Measurements from ENCODE around the gene TOLLIP.

TOLLIP gene

GRCh38 chr11:1278766-1279673 is 30.4 kb downstream of the TOLLIP start:
- no peak for DNase-seq (ENCODE audit: insufficient read length, low spot score)
- TF ChIP-seq POLR2A (IDR thresholded peaks at IDR 0.05; ENCODE audit: low read depth, low read length) (no peak), POU2F2 (IDR thresholded peaks at IDR 0.05; ENCODE audit: low read depth, low read length) (no peak), PAX5 (IDR thresholded peaks at IDR 0.05; ENCODE audit: insufficient read depth, low read length, severe bottlenecking) (no peak), TAF1 (IDR thresholded peaks at IDR 0.05; ENCODE audit: low read depth, low read length) (no peak), POLR2AphosphoS5 (IDR thresholded peaks at IDR 0.05; ENCODE audit: low read depth, low read length) (no peak), SPI1 (IDR thresholded peaks at IDR 0.05; ENCODE audit: low read depth, low read length) (no peak)
- FAIRE-seq, result no peak

- no peak for DNase-seq (ENCODE audit: insufficient read length, low spot score)
- no peak for FAIRE-seq
- TF ChIP-seq POLR2A (IDR thresholded peaks at IDR 0.05; ENCODE audit: low read depth, low read length), result no peak
- no peak for TF ChIP-seq POLR2AphosphoS5 (IDR thresholded peaks at IDR 0.05; ENCODE audit: low read depth, low read length)
- TF ChIP-seq POU2F2 (IDR thresholded peaks at IDR 0.05; ENCODE audit: low read depth, low read length), result no peak
- TF ChIP-seq PAX5 (IDR thresholded peaks at IDR 0.05; ENCODE audit: insufficient read depth, low read length, severe bottlenecking), result no peak
- TF ChIP-seq TAF1 (IDR thresholded peaks at IDR 0.05; ENCODE audit: low read depth, low read length), result no peak
- no peak for TF ChIP-seq SPI1 (IDR thresholded peaks at IDR 0.05; ENCODE audit: low read depth, low read length)
These were observed 31.4 kb downstream of the TOLLIP start for GRCh38 chr11:1277936-1278512.

GRCh38 chr11:1276866-1277615 is 32.4 kb downstream of the TOLLIP start:
- TF ChIP-seq POLR2AphosphoS5 (IDR thresholded peaks at IDR 0.05; ENCODE audit: low read depth, low read length) (no peak), SPI1 (IDR thresholded peaks at IDR 0.05; ENCODE audit: low read depth, low read length) (no peak), PAX5 (IDR thresholded peaks at IDR 0.05; ENCODE audit: insufficient read depth, low read length, severe bottlenecking) (no peak), POLR2A (IDR thresholded peaks at IDR 0.05; ENCODE audit: low read depth, low read length) (no peak)
- no peak for FAIRE-seq
- DNase-seq (ENCODE audit: insufficient read length, low spot score), result no peak

GRCh38 chr11:1276041-1276790 is 33.2 kb downstream of the TOLLIP start:
- TF ChIP-seq POLR2A (IDR thresholded peaks at IDR 0.05; ENCODE audit: low read depth, low read length), result no peak
- FAIRE-seq (no peak), DNase-seq (ENCODE audit: insufficient read length, low spot score) (no peak)

GRCh38 chr11:1275021-1275420 is 34.4 kb downstream of the TOLLIP start:
- no peak for FAIRE-seq
- TF ChIP-seq POLR2AphosphoS5 (IDR thresholded peaks at IDR 0.05; ENCODE audit: low read depth, low read length) (no peak), POU2F2 (IDR thresholded peaks at IDR 0.05; ENCODE audit: low read depth, low read length) (no peak), POLR2A (IDR thresholded peaks at IDR 0.05; ENCODE audit: low read depth, low read length) (no peak), SPI1 (IDR thresholded peaks at IDR 0.05; ENCODE audit: low read depth, low read length) (no peak)
- DNase-seq (ENCODE audit: insufficient read length, low spot score), result no peak

- DNase-seq (ENCODE audit: insufficient read length, low spot score) (no peak), FAIRE-seq (no peak)
- TF ChIP-seq POU2F2 (IDR thresholded peaks at IDR 0.05; ENCODE audit: low read depth, low read length), result no peak
- TF ChIP-seq TAF1 (IDR thresholded peaks at IDR 0.05; ENCODE audit: low read depth, low read length), result no peak
- no peak for TF ChIP-seq SPI1 (IDR thresholded peaks at IDR 0.05; ENCODE audit: low read depth, low read length)
- no peak for TF ChIP-seq POLR2A (IDR thresholded peaks at IDR 0.05; ENCODE audit: low read depth, low read length)
- no peak for TF ChIP-seq PAX5 (IDR thresholded peaks at IDR 0.05; ENCODE audit: insufficient read depth, low read length, severe bottlenecking)
- TF ChIP-seq POLR2AphosphoS5 (IDR thresholded peaks at IDR 0.05; ENCODE audit: low read depth, low read length), result no peak
These were observed 34.9 kb downstream of the TOLLIP start for GRCh38 chr11:1274501-1274900.

- FAIRE-seq (no peak), DNase-seq (ENCODE audit: insufficient read length, low spot score) (no peak)
- no peak for TF ChIP-seq POLR2AphosphoS5 (IDR thresholded peaks at IDR 0.05; ENCODE audit: low read depth, low read length)
- no peak for TF ChIP-seq PAX5 (IDR thresholded peaks at IDR 0.05; ENCODE audit: insufficient read depth, low read length, severe bottlenecking)
- TF ChIP-seq SPI1 (IDR thresholded peaks at IDR 0.05; ENCODE audit: low read depth, low read length), result no peak
- TF ChIP-seq POLR2A (IDR thresholded peaks at IDR 0.05; ENCODE audit: low read depth, low read length), result no peak
- TF ChIP-seq POU2F2 (IDR thresholded peaks at IDR 0.05; ENCODE audit: low read depth, low read length), result no peak
- TF ChIP-seq TAF1 (IDR thresholded peaks at IDR 0.05; ENCODE audit: low read depth, low read length), result no peak
These were observed 36.9 kb downstream of the TOLLIP start for GRCh38 chr11:1272531-1272930.

GRCh38 chr11:1271927-1272326 is 37.5 kb downstream of the TOLLIP start:
- FAIRE-seq, result no peak
- TF ChIP-seq SPI1 (IDR thresholded peaks at IDR 0.05; ENCODE audit: low read depth, low read length) (no peak), POLR2AphosphoS5 (IDR thresholded peaks at IDR 0.05; ENCODE audit: low read depth, low read length) (no peak), PAX5 (IDR thresholded peaks at IDR 0.05; ENCODE audit: insufficient read depth, low read length, severe bottlenecking) (no peak), POU2F2 (IDR thresholded peaks at IDR 0.05; ENCODE audit: low read depth, low read length) (no peak)
- no peak for DNase-seq (ENCODE audit: insufficient read length, low spot score)

- DNase-seq (ENCODE audit: insufficient read length, low spot score) (no peak), FAIRE-seq (no peak)
- TF ChIP-seq PAX5 (IDR thresholded peaks at IDR 0.05; ENCODE audit: insufficient read depth, low read length, severe bottlenecking) (no peak), TAF1 (IDR thresholded peaks at IDR 0.05; ENCODE audit: low read depth, low read length) (no peak), POU2F2 (IDR thresholded peaks at IDR 0.05; ENCODE audit: low read depth, low read length) (no peak), POLR2AphosphoS5 (IDR thresholded peaks at IDR 0.05; ENCODE audit: low read depth, low read length) (no peak), POLR2A (IDR thresholded peaks at IDR 0.05; ENCODE audit: low read depth, low read length) (no peak), SPI1 (IDR thresholded peaks at IDR 0.05; ENCODE audit: low read depth, low read length) (no peak)
These were observed 38.0 kb downstream of the TOLLIP start for GRCh38 chr11:1271406-1271805.

All from GM12891 (cell line).